HUES64 (cell line): ENCODE data around the gene SALL2.

ENCODE experiments used
- H3K27ac ChIP-seq: 2 replicates; pipeline ENCODE4 v1.7.0; 2013; ENCODE audit warnings: low read depth, low read length, inconsistent platforms
- H3K27me3 ChIP-seq: 2 replicates; pipeline ENCODE4 v1.6.1; 2013; ENCODE audit warnings: mild to moderate bottlenecking, low read length; ENCODE audit not compliant: insufficient read depth
- H3K36me3 ChIP-seq: 2 replicates; pipeline ENCODE4 v1.6.1; 2013; ENCODE audit warnings: mild to moderate bottlenecking, low read length; ENCODE audit not compliant: insufficient read depth
- H3K4me1 ChIP-seq: 2 replicates; pipeline ENCODE4 v1.6.1; 2013; ENCODE audit warnings: mild to moderate bottlenecking, low read length, moderate library complexity; ENCODE audit not compliant: insufficient read depth
- H3K4me3 ChIP-seq: 2 replicates; pipeline ENCODE4 v1.5.1; 2013; ENCODE audit warnings: mild to moderate bottlenecking, low read length, moderate library complexity
- H3K9ac ChIP-seq: 2 replicates; pipeline ENCODE4 v1.6.1; 2013; ENCODE audit warnings: mild to moderate bottlenecking, low read depth, low read length
- H3K9me3 ChIP-seq: 2 replicates; pipeline ENCODE4 v1.6.1; 2013; ENCODE audit warnings: low read depth, low read length; ENCODE audit not compliant: insufficient read depth
- WGBS: fragments of 150-250, 120-280 bp; methylation state at CpG from one replicate; pipeline ENCODE4 v1.1.7; 2013; ENCODE audit warnings: missing lambda C conversion rate; 5-methylcytosine and 5-hydroxymethylcytosine counted together

Gene SALL2

DNA sequence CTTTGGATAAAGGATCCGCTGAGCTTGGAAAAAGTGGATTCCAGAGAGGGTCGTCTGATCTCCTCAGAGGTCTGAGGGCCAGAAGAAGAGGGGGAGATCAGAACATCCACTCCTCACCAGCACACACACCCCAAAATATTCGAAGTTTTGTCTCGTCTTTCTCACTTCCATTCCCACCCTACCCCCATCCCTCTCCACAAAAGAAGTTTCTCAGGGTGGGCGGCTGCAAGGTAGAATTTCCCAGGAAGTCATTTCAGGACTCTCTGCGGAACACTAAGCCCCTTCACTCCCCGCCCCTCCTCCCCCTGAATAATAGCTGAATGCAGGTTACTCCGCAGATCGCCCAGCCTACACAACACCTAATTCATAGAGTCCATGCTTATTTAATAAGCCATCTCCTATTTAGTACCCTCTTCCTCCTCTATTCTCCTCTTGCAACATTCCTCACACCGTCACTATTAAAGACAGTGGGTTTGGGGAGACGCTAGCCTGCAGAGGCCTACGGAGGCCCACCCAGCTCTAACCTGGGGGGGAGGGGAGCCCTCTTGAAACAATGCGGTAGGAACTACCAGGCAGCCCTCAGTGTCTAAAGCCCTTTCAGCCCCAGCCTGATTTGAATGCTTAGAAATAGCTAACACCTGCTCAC is 649 bp upstream of the SALL2 start:
- peaks cover 58% of the 10 kb centered on the region for H3K4me1 ChIP-seq
- H3K36me3 ChIP-seq, result peaks cover 54% of the 10 kb centered on the region
- H3K27me3 ChIP-seq, result no peaks in the 10 kb centered on the region
- no peaks in the 10 kb centered on the region for H3K9me3 ChIP-seq
- H3K4me3 ChIP-seq, result peak overlapping the region; percentile 73
- peak overlapping the region; percentile 88 for H3K9ac ChIP-seq
- 0% methylated on average over 11 of the region's 13 CpGs for WGBS
- peak overlapping the region; percentile 98 for H3K27ac ChIP-seq

DNA sequence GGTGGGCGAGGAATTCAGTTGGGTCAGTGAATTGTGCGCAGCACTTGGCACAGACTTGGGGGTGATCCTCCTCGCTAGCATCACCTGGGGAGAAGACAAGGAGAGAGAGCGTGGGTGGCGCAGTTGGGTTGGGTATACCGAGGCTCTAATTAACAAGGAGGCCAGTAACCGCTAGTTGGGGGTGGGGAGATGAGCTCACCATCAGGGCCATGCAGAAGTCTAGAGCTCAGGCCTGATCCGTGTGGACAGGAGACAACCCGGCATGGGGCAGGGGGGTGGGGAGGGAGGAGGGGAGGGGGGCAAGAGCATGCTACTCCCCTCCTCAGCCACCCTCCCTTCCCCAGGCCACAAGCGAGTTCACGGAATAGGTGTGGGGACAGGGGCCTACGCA is 580 bp downstream of the SALL2 start:
- Histone ChIP-seq H3K4me3 (peak overlapping the region; percentile 73), H3K27ac (peak overlapping the region; percentile 97), H3K9ac (peak overlapping the region; percentile 78), H3K4me1 (peaks cover 56% of the 10 kb centered on the region), H3K27me3 (no peaks in the 10 kb centered on the region), H3K36me3 (peaks cover 62% of the 10 kb centered on the region), H3K9me3 (no peaks in the 10 kb centered on the region)
- WGBS, result 10% methylated on average over 10 of the region's 12 CpGs

DNA sequence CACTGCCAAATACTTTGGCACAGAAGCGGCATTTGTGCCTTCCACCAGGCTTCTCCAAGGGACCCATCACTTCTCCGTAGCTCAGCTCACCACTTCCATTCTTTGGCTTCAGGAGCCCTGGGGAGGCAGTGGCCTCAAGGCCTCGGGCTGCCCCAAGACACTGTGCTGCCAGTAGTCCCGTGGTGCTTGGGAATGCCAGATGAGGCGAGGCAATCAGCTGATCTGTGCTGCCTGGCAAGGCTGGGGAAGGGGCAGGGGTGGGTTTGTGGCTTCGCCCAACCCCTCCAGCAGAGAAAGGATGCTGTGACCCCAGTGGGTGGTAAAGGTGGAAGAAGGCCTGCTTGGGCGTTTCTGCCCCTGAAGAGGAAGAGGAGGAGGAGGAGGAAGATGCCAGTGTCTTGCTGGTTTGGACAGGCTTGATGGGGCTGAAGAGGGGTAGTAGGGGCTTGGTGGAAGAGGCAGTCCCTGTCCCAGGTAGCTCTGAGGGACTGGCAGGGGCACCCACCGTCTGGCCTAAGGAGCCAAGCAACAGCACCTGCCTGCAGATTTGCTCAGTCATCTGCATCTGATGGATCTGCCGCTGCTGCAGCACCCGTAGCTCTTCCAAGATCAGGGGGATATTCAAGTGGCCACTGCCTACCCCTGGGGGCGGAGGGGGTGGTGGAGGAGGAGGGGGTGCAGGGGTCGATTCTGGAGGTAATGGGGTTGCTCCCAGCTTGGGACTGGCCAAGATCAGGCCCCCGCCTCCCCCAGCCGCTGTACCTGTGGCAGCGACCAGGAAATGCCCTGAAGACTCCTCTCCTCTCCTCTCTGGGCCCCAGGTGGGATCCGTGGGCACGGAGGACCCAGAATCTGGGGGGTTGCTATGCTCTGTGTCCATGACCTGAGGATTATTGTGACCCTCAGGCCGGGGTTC is 1.3 kb downstream of the SALL2 start:
- no peaks in the 10 kb centered on the region for H3K27me3 ChIP-seq
- H3K4me1 ChIP-seq, result peaks cover 54% of the 10 kb centered on the region
- H3K9ac ChIP-seq, result peak overlapping the region; percentile 59
- whole genome bisulfite sequencing, result 71% methylated on average over 18 of the region's 18 CpGs
- peak overlapping the region; percentile 97; the same call in 1 of the 2 replicates for H3K27ac ChIP-seq
- H3K36me3 ChIP-seq, result peaks cover 64% of the 10 kb centered on the region
- H3K9me3 ChIP-seq, result no peaks in the 10 kb centered on the region
- H3K4me3 ChIP-seq, result peak overlapping the region; percentile 73

DNA sequence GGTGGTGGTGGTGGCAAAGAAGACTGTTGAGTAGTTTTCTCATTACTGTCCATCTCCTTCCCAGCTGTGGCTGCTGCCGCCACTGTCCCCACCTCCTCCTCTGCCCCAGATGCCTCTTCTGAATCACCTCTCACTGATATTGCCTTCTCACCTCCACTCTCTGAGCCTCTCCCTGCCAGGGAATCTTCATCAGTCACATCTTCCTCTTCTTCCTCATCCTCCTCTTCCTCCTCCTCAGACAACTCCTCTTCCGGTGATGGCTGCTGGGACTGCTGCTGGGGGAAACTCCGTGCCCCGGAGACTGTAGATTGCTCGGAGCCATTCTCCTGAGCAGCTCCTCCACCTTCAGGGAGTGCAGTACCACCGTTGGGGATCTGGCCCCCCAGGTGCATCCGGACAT is 2.9 kb downstream of the SALL2 start:
- Histone ChIP-seq H3K9me3 (no peaks in the 10 kb centered on the region), H3K9ac (no peak overlapping the region), H3K27ac (no peak overlapping the region), H3K36me3 (peaks cover 58% of the 10 kb centered on the region), H3K4me1 (peaks cover 45% of the 10 kb centered on the region), H3K4me3 (no peak overlapping the region), H3K27me3 (no peaks in the 10 kb centered on the region)
- WGBS, result 76% methylated on average over 7 of the region's 7 CpGs

DNA sequence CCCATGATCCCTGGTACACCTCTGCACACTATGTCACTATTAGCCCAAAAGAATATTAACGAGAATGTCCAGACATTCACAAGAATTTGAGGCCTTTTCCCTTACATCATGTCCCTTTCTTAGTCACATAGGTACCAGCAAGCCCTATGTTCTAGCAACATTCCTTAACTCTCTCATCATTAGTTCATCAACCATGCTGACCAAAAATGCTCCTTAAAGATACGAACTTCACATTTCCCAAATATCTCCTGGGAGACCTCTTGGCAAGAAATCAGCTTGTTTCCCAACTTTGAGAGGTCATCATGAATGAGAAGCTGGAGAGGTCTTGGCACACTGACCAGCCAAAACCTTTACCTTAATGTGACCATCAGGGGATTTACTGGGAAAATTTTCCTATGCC is 4.6 kb downstream of the SALL2 start:
- Histone ChIP-seq H3K9me3 (no peaks in the 10 kb centered on the region), H3K4me3 (no peak overlapping the region), H3K27ac (no peak overlapping the region), H3K9ac (no peak overlapping the region), H3K36me3 (peaks cover 56% of the 10 kb centered on the region), H3K27me3 (no peaks in the 10 kb centered on the region), H3K4me1 (peaks cover 34% of the 10 kb centered on the region)
- WGBS, result 93% methylated on average over 2 of the region's 2 CpGs

DNA sequence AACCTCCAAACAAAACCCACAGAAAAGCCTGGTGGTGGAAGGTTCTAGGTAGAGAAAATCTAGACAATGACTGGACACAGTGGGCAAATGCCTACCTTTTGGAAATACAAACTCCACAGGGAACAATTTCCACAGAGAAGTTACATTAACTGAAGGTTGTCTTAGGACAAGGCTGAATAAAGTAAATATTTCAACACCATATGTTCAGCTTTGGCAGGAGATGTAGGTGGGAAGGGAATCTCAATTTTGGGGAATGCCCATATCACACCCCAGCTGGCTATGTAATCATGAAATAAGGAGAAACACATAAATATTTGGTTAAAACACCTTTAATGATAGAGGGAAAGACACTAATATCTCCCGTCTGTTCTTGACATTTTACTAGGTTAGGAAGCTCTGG is 5.4 kb downstream of the SALL2 start:
- Histone ChIP-seq H3K9me3 (no peaks in the 10 kb centered on the region), H3K4me1 (peaks cover 34% of the 10 kb centered on the region), H3K36me3 (peaks cover 56% of the 10 kb centered on the region), H3K9ac (no peak overlapping the region), H3K4me3 (no peak overlapping the region), H3K27ac (peak overlapping the region; percentile 42; the same call in 1 of the 2 replicates), H3K27me3 (no peaks in the 10 kb centered on the region)
- WGBS, result 100% methylated on average over 1 of the region's 1 CpG

DNA sequence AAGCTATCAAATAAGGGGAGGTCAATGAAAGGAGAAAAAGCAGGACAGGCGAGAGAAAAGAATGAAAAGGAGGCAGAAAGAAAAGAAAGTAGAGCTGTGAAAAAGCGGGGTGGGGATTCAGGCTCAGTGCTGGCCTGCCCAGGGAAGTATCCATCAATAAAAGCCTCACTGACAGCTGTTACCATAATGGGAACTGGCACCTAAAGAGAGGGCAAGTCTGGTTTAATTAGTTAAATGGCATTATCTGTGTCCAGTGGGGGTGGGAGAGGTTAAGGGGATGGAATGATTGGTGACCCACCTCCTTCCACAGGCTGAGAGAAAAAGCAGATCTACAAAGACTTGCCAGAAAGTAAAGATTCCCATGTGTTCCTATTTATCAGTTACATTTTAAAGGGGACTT is 7.4 kb downstream of the SALL2 start:
- peaks cover 30% of the 10 kb centered on the region for H3K4me1 ChIP-seq
- no peak overlapping the region for H3K4me3 ChIP-seq
- H3K9me3 ChIP-seq, result no peaks in the 10 kb centered on the region
- H3K27ac ChIP-seq, result no peak overlapping the region
- no peak overlapping the region for H3K9ac ChIP-seq
- WGBS, result 83% methylated on average over 2 of the region's 2 CpGs
- H3K36me3 ChIP-seq, result peaks cover 38% of the 10 kb centered on the region
- H3K27me3 ChIP-seq, result no peaks in the 10 kb centered on the region

DNA sequence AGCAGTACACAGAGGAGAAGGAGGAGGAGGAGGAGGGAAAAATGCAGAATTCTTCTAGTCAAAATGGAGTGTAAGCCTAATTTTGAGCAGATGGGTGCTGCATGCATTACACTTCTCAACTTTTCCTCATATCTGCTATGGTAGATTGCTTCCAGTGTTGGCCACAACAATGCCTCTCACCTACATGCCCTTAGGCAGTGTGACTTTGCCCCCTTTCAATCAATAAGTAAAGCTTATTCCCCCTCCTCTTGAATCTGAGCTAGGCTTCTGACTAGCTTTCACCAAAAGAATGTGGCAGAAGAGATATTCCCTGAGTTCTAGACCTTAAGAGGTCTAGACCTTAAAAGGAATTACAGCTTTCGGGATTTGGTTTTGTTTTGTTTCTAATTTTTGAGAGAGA is 11.8 kb downstream of the SALL2 start:
- Histone ChIP-seq H3K4me1 (peaks cover 22% of the 10 kb centered on the region), H3K27ac (no peak overlapping the region), H3K4me3 (no peak overlapping the region), H3K9me3 (no peaks in the 10 kb centered on the region), H3K36me3 (peaks cover 4% of the 10 kb centered on the region), H3K27me3 (no peaks in the 10 kb centered on the region), H3K9ac (no peak overlapping the region)
- 98% methylated on average over 1 of the region's 1 CpG for WGBS

DNA sequence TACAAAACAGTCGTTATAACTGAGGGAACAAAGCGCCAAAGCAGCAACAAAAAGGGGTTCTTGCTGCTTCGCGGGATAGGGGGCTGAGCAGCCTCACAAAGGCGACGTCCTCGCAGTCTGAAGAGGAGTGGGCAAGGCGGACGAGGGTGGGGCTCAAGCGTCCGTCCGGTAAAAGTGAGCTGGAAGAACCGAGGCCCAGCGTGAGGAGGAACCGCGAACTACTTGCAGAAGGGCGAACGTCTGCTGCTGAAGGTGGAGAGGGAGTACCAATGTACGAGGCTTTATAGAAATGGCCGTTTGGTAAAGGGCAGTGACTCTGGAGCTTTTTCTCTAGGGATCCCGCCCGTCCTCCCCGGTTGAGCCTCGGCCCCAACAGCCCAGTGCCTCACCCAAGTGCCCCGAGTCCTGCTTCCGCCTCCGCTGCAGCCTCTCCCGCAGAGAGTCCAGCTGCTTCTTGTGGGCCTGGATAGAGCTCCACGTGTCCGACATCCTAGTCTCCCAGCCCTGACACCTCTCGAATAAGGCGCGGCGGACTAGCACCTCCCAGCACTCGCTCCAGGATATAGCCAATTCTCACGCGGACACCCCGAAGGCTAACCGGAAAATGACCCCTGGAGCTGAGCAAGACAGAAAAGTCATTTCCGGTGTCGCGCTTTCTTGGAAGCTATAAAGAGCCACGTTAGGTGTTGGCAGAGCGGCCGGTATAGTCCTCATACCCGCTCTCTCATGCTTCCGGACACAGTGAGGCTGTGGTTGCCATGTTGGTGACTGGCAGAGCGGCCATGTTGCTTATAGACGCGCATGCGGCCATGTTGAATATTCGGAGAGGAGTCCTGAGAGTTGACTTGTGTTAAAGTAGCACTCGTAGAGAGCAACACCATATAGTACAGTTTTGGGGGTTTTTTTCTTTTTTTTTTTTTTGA is 15.2 kb downstream of the SALL2 start, which contains the start of gene METTL3:
METTL3 (minus strand) TSS at position 606 of the 923 bp plus-strand sequence; CDS start at position 489, 117 bp downstream.
- H3K27ac ChIP-seq, result peak within 1 kb of the TSS; percentile 85
- peak within 1 kb of the TSS; percentile 85 for H3K4me3 ChIP-seq
- H3K27me3 ChIP-seq, result no peaks in the 10 kb centered on the region
- WGBS, result under 1% methylated on average over 53 of the region's 53 CpGs
- no peaks in the 10 kb centered on the region for H3K9me3 ChIP-seq
- H3K36me3 ChIP-seq, result peaks cover 30% of the 10 kb centered on the region
- peaks cover 18% of the 10 kb centered on the region; the same call in 1 of the 2 replicates for H3K4me1 ChIP-seq
- peak within 1 kb of the TSS; percentile 87 for H3K9ac ChIP-seq

DNA sequence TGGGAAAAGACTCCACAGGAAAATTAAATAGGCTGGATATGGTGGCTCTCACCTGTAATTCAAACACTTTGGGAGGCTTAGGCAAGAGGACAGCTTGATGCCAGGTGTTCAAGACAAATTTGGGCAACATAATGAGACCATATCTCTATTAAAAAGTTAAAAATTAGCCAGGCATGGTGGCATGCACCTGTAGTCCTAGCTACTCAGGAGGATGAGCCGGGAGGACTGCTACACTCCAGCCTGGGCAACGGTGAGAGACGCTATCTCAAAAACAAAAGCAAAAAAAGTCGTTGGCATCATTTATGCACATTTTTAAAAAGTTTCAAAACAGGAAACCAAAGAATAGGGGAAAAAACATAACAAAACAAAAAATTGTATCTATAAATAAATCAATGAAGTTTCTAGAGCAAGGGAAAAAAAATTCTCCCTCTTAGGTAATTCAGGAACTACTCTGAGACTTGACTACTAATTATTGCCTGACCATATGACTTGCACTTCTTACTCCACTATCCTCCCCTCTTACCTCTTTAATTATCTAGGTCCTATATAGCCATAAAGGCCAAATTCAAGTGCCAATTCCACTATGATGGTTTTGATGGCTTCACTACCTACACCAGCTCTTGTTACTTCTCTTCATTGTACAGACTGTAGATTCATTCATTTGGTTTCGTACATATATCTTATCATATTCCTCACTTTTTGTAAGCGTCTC is 16.6 kb downstream of the SALL2 start:
- H3K4me1 ChIP-seq, result peaks cover 23% of the 10 kb centered on the region; the same call in 1 of the 2 replicates
- peak overlapping the region; percentile 87; the same call in 1 of the 2 replicates for H3K9ac ChIP-seq
- no peak overlapping the region for H3K27ac ChIP-seq
- peak overlapping the region; percentile 85 for H3K4me3 ChIP-seq
- H3K36me3 ChIP-seq, result peaks cover 40% of the 10 kb centered on the region
- H3K9me3 ChIP-seq, result no peaks in the 10 kb centered on the region
- H3K27me3 ChIP-seq, result no peaks in the 10 kb centered on the region
- 91% methylated on average over 6 of the region's 6 CpGs for WGBS
